GM13976 (cell line): Measurements from ENCODE around the gene SSTR5.

Experiments used
- DNase-seq: peaks from one replicate; pipeline ENCODE4 v3.0.0; 2012; ENCODE audit warnings: low spot score
- CTCF ChIP-seq: IDR thresholded peaks from 2 replicates; pipeline ENCODE4 v1.5.1; 2012; ENCODE audit warnings: borderline replicate concordance, mild to moderate bottlenecking; ENCODE audit not compliant: insufficient read depth; ENCODE audit errors: extremely low read depth, missing control alignments, control extremely low read depth
- in situ Hi-C: fragments of 300-500 bp; cut with MboI; formaldehyde crosslinking; loops from one replicate; pipeline ENCODE4 v1.12.0; 2022; ENCODE audit warnings: low sequenced_read_pairs, mixed read lengths, inconsistent platforms; ENCODE audit not compliant: unreplicated experiment

Gene SSTR5

DNA sequence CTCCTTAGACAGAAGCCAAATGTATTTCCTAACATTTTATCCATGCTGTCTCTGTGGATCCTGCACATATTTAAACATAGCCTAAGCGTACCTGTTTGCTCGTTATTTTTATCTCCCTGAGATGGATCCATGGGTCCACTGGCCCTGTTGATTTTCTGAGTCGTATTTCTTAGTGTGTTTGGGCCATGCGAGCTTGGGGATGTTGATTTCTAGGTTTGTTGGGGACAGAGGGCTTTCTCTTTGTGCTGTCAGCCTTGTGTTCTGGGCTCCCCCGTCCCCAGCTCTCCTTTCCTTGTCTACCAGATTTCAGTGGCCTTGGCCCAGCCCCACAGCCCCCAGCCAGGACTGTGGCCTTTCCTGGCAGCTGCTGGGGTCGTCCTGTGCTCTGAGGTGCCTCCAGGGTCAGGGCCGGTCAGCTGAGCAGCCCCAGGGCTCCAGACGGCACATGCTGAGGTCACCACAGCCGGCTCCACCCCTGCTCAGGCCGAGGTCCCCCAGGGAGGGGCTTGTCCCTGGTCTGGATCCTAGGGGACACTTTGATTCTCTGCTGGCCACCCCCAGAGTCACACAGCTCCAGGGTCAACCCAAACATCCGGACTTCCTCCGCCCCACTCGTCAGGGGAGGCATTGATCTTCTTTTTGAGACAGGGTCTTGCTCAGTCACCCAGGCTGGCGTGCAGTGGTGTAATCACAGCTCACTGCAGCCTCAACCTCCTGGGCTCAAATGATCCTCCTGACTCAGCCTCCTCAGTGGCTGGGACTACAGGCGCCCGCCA lies 4.4 kb downstream of the SSTR5 start:
- in situ Hi-C loops: no loop called here
- no peak for TF ChIP-seq CTCF

GRCh38 chr16:1077877-1078578 lies 5.5 kb downstream of the SSTR5 start:
- in situ Hi-C loops: no loop called here
- no peak for DNase-seq
- TF ChIP-seq CTCF: no peak

More for the DNA sequence above, 4.4 kb downstream of the SSTR5 start:
- no peak for DNase-seq

- in situ Hi-C loops: no loop called here
Measured at GRCh38 chr16:1078579-1079021, 6.1 kb downstream of the SSTR5 start.

GRCh38 chr16:1079341-1079740 lies 6.8 kb downstream of the SSTR5 start:
- no peak for TF ChIP-seq CTCF
- in situ Hi-C loops: no loop called here
- DNase-seq: no peak

More at GRCh38 chr16:1078579-1079021, 6.1 kb downstream of the SSTR5 start:
- DNase-seq: no peak
- TF ChIP-seq CTCF: no peak

- in situ Hi-C loops: no loop called here
- TF ChIP-seq CTCF: no peak
- no peak for DNase-seq
Measured at GRCh38 chr16:1079786-1080525, 7.4 kb downstream of the SSTR5 start.
